Measurements from ENCODE around the gene AGT. TPM values are rescaled to one million over a fixed set of nuclear protein-coding genes. Genes with fewer than 3 reads are reported as not detected.

AGT gene
- total and polyA plus RNA-seq, 2 experiments from 2014 or later, result not detected

GRCh38 chr1:230749150-230749549 lies 35.2 kb upstream of the AGT start:
- no peaks in the 10 kb centered on the region for H3K79me2 ChIP-seq (ENCODE audit: insufficient read depth)
- no peaks in the 10 kb centered on the region for H3K9me3 ChIP-seq (ENCODE audit: low read depth)
- H4K20me1 ChIP-seq (ENCODE audit: insufficient read depth), result no peaks in the 10 kb centered on the region
- no peaks in the 10 kb centered on the region for H3K9me2 ChIP-seq (ENCODE audit: insufficient read depth)
- no peaks in the 10 kb centered on the region for H3K27me3 ChIP-seq (replicated peaks; ENCODE audit: insufficient read depth)
- WGBS, 2 experiments (ENCODE audit: low coverage in 1 of 2, low lambda C conversion rate in 2 of 2, missing lambda C conversion rate in 2 of 2), result 58 to 72% methylated on average over 12 of the region's 12 CpGs
- no peak for DNase-seq
- in situ Hi-C loops (cut with MboI), result no loop called here
- no peak overlapping the region for H3K27ac ChIP-seq
- no peaks in the 10 kb centered on the region for H3F3A ChIP-seq (ENCODE audit: insufficient read depth)
- H2AFZ ChIP-seq, result no peak overlapping the region
- H3K4me3 ChIP-seq, result no peak overlapping the region
- no peak for TF ChIP-seq EZH2phosphoT487 (IDR thresholded peaks at IDR 0.05; ENCODE audit: insufficient read depth, low read depth)
- no peak for TF ChIP-seq EZH2 (IDR thresholded peaks at IDR 0.05; ENCODE audit: insufficient read depth, poor library complexity, severe bottlenecking)
- H3K4me1 ChIP-seq (ENCODE audit: insufficient read depth), result no peaks in the 10 kb centered on the region
- H3K36me3 ChIP-seq (ENCODE audit: low read depth), result no peaks in the 10 kb centered on the region
- H3K9ac ChIP-seq, result no peak overlapping the region
- H3K4me2 ChIP-seq (ENCODE audit: unreplicated experiment), result no peak overlapping the region

DNA sequence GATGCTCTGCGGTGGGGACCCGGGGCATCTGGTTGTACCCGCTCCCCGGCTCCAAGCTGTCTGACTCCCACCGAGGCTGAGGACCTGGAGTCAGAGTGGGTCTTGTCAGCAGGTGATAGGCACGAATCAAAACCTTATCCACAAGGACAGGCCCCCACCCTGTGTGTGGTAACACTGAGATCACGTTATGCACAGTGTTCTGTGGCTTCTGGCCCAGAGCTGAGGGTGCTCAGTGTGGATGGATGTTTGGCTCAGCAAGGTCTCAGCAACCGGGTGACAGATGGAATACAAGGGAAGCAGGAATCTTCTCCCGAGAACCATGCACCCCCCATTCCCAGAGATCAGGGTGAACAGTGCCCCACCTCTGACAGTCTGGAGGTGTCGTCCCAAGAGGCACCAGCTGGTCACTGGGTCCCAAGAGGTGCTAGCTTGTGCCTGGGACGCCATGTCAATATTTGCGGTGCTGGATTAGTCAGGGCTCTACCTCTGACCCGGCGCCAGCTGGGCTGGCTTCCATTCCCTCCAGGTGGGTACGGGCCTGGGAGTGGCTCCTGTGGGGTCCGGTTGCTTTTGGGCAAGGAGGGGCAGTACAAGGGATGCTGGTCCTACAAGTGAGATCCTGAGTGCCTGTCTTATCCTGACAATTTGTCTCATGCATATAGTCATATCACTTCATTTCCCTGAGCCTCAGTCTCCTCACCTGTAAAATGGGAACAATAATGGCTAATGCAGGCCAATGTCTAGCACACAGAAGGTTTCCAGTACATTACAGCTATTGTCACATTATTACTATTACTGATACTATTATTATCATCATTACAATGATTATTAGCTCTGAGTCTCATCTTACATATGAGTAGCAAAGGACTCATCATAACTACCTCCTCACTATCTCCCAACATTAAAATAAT lies 34.2 kb upstream of the AGT start:
- Histone ChIP-seq H3K36me3 (ENCODE audit: low read depth) (no peaks in the 10 kb centered on the region), H3K79me2 (ENCODE audit: insufficient read depth) (no peaks in the 10 kb centered on the region), H3F3A (ENCODE audit: insufficient read depth) (no peaks in the 10 kb centered on the region), H3K27ac (no peak overlapping the region), H3K4me3 (no peak overlapping the region), H3K4me1 (ENCODE audit: insufficient read depth) (no peaks in the 10 kb centered on the region), H4K20me1 (ENCODE audit: insufficient read depth) (no peaks in the 10 kb centered on the region), H3K9me2 (ENCODE audit: insufficient read depth) (no peaks in the 10 kb centered on the region), H3K9ac (no peak overlapping the region), H3K4me2 (ENCODE audit: unreplicated experiment) (no peak overlapping the region), H3K27me3 (replicated peaks; ENCODE audit: insufficient read depth) (no peaks in the 10 kb centered on the region), H2AFZ (no peak overlapping the region), H3K9me3 (ENCODE audit: low read depth) (no peaks in the 10 kb centered on the region)
- in situ Hi-C loops (cut with MboI), result no loop called here
- DNase-seq, result no peak
- TF ChIP-seq EZH2 (IDR thresholded peaks at IDR 0.05; ENCODE audit: insufficient read depth, poor library complexity, severe bottlenecking), result no peak
- TF ChIP-seq EZH2phosphoT487 (IDR thresholded peaks at IDR 0.05; ENCODE audit: insufficient read depth, low read depth), result no peak
- WGBS, 2 experiments (ENCODE audit: low coverage in 1 of 2, low lambda C conversion rate in 2 of 2, missing lambda C conversion rate in 2 of 2), result 57 to 66% methylated on average over 16 of the region's 16 CpGs

DNA sequence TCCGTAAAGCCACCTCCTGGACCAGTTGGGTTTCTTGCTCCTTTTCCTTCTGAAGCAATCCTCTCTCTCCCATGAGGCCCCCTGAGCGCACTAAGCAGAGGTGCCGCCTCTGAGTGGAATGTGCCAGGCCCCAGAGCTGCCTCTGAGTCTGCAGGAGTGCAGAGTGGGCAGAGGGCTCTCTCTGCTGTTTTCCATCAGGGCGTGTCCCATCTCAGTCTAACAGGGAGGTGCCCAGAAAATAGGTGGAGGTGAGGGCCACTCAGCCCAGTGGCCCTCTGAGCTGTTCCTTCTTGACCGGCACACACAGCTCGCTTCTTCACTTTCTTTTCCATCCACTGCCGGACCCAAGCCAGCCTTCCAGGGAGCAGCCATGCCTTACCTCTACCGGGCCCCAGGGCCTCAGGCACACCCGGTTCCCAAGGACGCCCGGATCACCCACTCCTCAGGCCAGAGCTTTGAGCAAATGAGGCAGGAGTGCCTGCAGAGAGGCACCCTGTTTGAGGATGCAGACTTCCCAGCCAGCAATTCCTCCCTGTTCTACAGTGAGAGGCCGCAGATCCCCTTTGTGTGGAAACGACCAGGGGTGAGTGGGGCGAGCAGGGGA lies 33.3 kb upstream of the AGT start, which contains the start of gene CAPN9:
Gene CAPN9, plus strand, starts transcription at position 262 of the 604 bp plus-strand sequence. Its CDS starts 109 bp downstream, at position 371.
- 62 to 66% methylated on average over 13 to 14 of the region's 14 CpGs for WGBS, 2 experiments (ENCODE audit: low coverage in 1 of 2, low lambda C conversion rate in 2 of 2, missing lambda C conversion rate in 2 of 2)
- Histone ChIP-seq H4K20me1 (ENCODE audit: insufficient read depth) (no peaks in the 10 kb centered on the region), H3F3A (ENCODE audit: insufficient read depth) (no peaks in the 10 kb centered on the region), H3K4me1 (ENCODE audit: insufficient read depth) (no peaks in the 10 kb centered on the region), H3K27ac (no peak within 1 kb of the TSS), H3K4me2 (ENCODE audit: unreplicated experiment) (no peak within 1 kb of the TSS), H3K9ac (no peak within 1 kb of the TSS), H3K9me2 (ENCODE audit: insufficient read depth) (no peaks in the 10 kb centered on the region), H3K36me3 (ENCODE audit: low read depth) (no peaks in the 10 kb centered on the region), H3K4me3 (no peak within 1 kb of the TSS), H2AFZ (no peak within 1 kb of the TSS), H3K79me2 (ENCODE audit: insufficient read depth) (no peaks in the 10 kb centered on the region), H3K9me3 (ENCODE audit: low read depth) (no peaks in the 10 kb centered on the region), H3K27me3 (replicated peaks; ENCODE audit: insufficient read depth) (no peaks in the 10 kb centered on the region)
- DNase-seq, result no peak
- in situ Hi-C loops (cut with MboI), result no loop called here
- TF ChIP-seq EZH2phosphoT487 (IDR thresholded peaks at IDR 0.05; ENCODE audit: insufficient read depth, low read depth) (no peak), EZH2 (IDR thresholded peaks at IDR 0.05; ENCODE audit: insufficient read depth, poor library complexity, severe bottlenecking) (no peak)

DNA sequence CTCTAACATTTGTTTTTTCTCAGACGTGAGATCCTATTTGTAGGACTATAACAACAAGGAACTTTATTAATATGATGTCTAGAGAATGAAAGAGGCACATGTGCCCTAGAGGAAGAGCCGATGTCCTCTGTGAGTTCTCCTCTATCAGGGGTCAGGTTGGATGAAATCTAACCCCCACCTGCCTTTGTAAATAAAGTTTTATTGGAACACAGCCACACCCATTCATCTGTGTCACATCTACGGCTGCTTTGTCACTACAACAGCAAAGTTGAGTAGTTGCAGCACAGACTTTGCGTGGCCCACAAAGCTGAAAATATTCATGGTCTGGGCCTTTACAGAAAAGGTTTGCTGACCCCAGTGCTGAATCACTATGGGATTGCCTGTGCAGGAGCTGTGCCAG lies 32.7 kb upstream of the AGT start:
- no peaks in the 10 kb centered on the region for H3F3A ChIP-seq (ENCODE audit: insufficient read depth)
- no peaks in the 10 kb centered on the region for H3K9me2 ChIP-seq (ENCODE audit: insufficient read depth)
- H3K9ac ChIP-seq, result no peak overlapping the region
- in situ Hi-C loops (cut with MboI), result no loop called here
- no peaks in the 10 kb centered on the region for H3K27me3 ChIP-seq (replicated peaks; ENCODE audit: insufficient read depth)
- H3K4me2 ChIP-seq (ENCODE audit: unreplicated experiment), result no peak overlapping the region
- H3K79me2 ChIP-seq (ENCODE audit: insufficient read depth), result no peaks in the 10 kb centered on the region
- no peaks in the 10 kb centered on the region for H3K36me3 ChIP-seq (ENCODE audit: low read depth)
- WGBS, 2 experiments (ENCODE audit: low coverage in 1 of 2, low lambda C conversion rate in 2 of 2, missing lambda C conversion rate in 2 of 2), result 68 to 70% methylated on average over 4 of the region's 4 CpGs
- no peak overlapping the region for H3K4me3 ChIP-seq
- TF ChIP-seq EZH2phosphoT487 (IDR thresholded peaks at IDR 0.05; ENCODE audit: insufficient read depth, low read depth) (no peak), EZH2 (IDR thresholded peaks at IDR 0.05; ENCODE audit: insufficient read depth, poor library complexity, severe bottlenecking) (no peak)
- no peak for DNase-seq
- no peaks in the 10 kb centered on the region for H3K4me1 ChIP-seq (ENCODE audit: insufficient read depth)
- H2AFZ ChIP-seq, result no peak overlapping the region
- no peaks in the 10 kb centered on the region for H4K20me1 ChIP-seq (ENCODE audit: insufficient read depth)
- H3K9me3 ChIP-seq (ENCODE audit: low read depth), result no peaks in the 10 kb centered on the region
- H3K27ac ChIP-seq, result no peak overlapping the region
